ENCODE results near the gene SPOCD1.

DNA sequence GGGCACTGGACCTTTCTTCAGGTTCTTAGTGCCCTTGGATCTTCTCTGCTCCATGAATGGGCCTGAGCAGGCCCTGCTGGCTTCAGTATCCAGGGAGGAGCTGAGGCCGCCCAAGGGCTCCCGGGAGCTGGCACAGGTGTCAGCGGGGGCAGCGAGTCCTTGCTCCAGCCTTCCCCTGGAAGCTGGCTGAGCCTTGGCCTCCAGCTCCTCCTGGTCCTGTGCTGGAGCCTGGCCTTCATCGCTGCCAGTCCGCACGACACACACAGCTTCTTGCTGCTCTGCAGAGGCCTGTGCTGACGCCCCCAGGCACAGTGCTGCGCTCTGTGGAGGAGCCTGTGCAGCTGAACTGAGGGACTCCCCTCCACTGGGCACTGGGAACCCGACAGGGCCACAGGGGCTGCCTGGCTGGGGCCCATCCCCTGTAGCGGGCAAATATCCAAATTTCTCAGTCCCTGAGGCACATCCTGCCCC is 1.7 kb downstream of the SPOCD1 start:
- TF ChIP-seq, protein P1, sequence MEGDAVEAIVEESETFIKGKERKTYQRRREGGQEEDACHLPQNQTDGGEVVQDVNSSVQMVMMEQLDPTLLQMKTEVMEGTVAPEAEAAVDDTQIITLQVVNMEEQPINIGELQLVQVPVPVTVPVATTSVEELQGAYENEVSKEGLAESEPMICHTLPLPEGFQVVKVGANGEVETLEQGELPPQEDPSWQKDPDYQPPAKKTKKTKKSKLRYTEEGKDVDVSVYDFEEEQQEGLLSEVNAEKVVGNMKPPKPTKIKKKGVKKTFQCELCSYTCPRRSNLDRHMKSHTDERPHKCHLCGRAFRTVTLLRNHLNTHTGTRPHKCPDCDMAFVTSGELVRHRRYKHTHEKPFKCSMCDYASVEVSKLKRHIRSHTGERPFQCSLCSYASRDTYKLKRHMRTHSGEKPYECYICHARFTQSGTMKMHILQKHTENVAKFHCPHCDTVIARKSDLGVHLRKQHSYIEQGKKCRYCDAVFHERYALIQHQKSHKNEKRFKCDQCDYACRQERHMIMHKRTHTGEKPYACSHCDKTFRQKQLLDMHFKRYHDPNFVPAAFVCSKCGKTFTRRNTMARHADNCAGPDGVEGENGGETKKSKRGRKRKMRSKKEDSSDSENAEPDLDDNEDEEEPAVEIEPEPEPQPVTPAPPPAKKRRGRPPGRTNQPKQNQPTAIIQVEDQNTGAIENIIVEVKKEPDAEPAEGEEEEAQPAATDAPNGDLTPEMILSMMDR (IDR thresholded peaks at IDR 0.05), result no peak
- TF ChIP-seq, protein P2, sequence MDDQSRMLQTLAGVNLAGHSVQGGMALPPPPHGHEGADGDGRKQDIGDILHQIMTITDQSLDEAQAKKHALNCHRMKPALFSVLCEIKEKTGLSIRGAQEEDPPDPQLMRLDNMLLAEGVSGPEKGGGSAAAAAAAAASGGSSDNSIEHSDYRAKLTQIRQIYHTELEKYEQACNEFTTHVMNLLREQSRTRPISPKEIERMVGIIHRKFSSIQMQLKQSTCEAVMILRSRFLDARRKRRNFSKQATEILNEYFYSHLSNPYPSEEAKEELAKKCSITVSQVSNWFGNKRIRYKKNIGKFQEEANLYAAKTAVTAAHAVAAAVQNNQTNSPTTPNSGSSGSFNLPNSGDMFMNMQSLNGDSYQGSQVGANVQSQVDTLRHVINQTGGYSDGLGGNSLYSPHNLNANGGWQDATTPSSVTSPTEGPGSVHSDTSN (IDR thresholded peaks at IDR 0.05), result no peak
- TF ChIP-seq, protein P3, sequence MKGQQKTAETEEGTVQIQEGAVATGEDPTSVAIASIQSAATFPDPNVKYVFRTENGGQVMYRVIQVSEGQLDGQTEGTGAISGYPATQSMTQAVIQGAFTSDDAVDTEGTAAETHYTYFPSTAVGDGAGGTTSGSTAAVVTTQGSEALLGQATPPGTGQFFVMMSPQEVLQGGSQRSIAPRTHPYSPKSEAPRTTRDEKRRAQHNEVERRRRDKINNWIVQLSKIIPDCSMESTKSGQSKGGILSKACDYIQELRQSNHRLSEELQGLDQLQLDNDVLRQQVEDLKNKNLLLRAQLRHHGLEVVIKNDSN (IDR thresholded peaks at IDR 0.05; ENCODE audit: borderline replicate concordance, low read depth), result no peak
- TF ChIP-seq FOXM1 (IDR thresholded peaks at IDR 0.05; ENCODE audit: low read depth) (no peak), SIN3A (IDR thresholded peaks at IDR 0.05; ENCODE audit: borderline replicate concordance, low read depth, low read length) (no peak), POLR2AphosphoS5 (IDR thresholded peaks at IDR 0.05; ENCODE audit: low read depth, low read length) (no peak), EP300 (IDR thresholded peaks at IDR 0.05; ENCODE audit: borderline replicate concordance in 1 of 2, low read depth in 1 of 2, low read length in 1 of 2) (peak in 1 of 2 experiments; percentile 48; a peak in 2 of 4 replicates)
- TF ChIP-seq, protein P4, sequence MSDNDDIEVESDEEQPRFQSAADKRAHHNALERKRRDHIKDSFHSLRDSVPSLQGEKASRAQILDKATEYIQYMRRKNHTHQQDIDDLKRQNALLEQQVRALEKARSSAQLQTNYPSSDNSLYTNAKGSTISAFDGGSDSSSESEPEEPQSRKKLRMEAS (IDR thresholded peaks at IDR 0.05; ENCODE audit: low read depth), result no peak

Measured in SK-N-SH (cell line).